ENCODE measurements around the gene ADPRM. TPM values are rescaled to one million over a fixed set of nuclear protein-coding genes. Genes with fewer than 3 reads are reported as not detected.

The ADPRM gene
- total RNA-seq, 1 experiment from 2014 or later: 5.1 TPM

DNA sequence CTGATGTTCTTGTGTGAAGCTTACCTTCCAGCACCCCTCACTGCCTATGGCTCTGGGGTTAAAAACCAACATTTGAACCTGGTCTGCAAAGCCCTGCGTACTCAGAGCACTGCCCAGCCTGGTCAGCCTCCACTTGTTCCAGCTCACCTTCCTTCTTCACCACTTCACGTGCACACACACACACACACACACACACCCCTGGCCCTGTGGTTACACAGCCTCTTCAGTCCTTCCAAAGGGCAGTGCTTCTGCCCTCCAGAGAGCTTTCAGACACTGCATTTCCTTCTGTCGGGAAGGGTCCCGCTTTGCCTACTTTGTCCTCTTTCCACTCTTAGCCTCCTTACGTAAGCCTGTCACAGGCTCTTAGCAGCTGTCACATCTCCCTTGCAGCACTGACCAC, 42.0 kb downstream of the ADPRM start:
- no peak overlapping the region for H4K8ac ChIP-seq (replicated peaks; ENCODE audit: insufficient read length, low read depth, low read length)
- DNase-seq: peak; percentile 26
- no peak overlapping the region for H3K9ac ChIP-seq (ENCODE audit: extremely low read depth, insufficient read length, low read length)
- H3K27me3 Mint-ChIP-seq (ENCODE audit: low read depth): no peaks in the 10 kb centered on the region; the same call in 1 of the 2 replicates
- no peaks in the 10 kb centered on the region for H3K23me2 ChIP-seq (ENCODE audit: insufficient read length, low read depth, low read length, poor library complexity, severe bottlenecking)
- no peaks in the 10 kb centered on the region for H4K20me1 ChIP-seq (ENCODE audit: control insufficient read depth, insufficient read depth, insufficient read length)
- H3K27me3 ChIP-seq (ENCODE audit: insufficient read depth, low read length): no peaks in the 10 kb centered on the region
- H3K4me3 Mint-ChIP-seq: no peak overlapping the region
- no peak overlapping the region for H3K18ac ChIP-seq (ENCODE audit: insufficient read length, low read depth, low read length)
- no peak overlapping the region for H2BK20ac ChIP-seq (ENCODE audit: low read depth, low read length, poor library complexity, severe bottlenecking)
- H3K4me1 ChIP-seq (ENCODE audit: insufficient read depth, low read length): no peaks in the 10 kb centered on the region; the same call in 1 of the 2 replicates
- TF ChIP-seq, protein P1, sequence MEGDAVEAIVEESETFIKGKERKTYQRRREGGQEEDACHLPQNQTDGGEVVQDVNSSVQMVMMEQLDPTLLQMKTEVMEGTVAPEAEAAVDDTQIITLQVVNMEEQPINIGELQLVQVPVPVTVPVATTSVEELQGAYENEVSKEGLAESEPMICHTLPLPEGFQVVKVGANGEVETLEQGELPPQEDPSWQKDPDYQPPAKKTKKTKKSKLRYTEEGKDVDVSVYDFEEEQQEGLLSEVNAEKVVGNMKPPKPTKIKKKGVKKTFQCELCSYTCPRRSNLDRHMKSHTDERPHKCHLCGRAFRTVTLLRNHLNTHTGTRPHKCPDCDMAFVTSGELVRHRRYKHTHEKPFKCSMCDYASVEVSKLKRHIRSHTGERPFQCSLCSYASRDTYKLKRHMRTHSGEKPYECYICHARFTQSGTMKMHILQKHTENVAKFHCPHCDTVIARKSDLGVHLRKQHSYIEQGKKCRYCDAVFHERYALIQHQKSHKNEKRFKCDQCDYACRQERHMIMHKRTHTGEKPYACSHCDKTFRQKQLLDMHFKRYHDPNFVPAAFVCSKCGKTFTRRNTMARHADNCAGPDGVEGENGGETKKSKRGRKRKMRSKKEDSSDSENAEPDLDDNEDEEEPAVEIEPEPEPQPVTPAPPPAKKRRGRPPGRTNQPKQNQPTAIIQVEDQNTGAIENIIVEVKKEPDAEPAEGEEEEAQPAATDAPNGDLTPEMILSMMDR (conservative IDR thresholded peaks at IDR 0.05): no peak
- H3K4ac ChIP-seq (ENCODE audit: low read depth, low read length): no peak overlapping the region
- peaks cover 2 to 13% of the 10 kb centered on the region in 2 experiments; a peak in 3 of 4 replicates for H3K4me1 Mint-ChIP-seq
- H2AFZ ChIP-seq (ENCODE audit: low read length): no peak overlapping the region
- peaks cover 0 to 1% (median 0%) of the 10 kb centered on the region in 3 experiments; a peak in 1 of 7 replicates for H3K36me3 Mint-ChIP-seq (ENCODE audit: insufficient read depth in 1 of 3, low read depth in 3 of 3)
- H3K4me2 ChIP-seq (ENCODE audit: insufficient read depth, insufficient read length, low read length): no peak overlapping the region
- H3K14ac ChIP-seq (ENCODE audit: insufficient read depth, low read length): no peak overlapping the region
- no peak overlapping the region for H2BK120ac ChIP-seq (ENCODE audit: low read depth, low read length, poor library complexity, severe bottlenecking)
- WGBS (ENCODE audit: extremely low coverage, insufficient read length, low lambda C conversion rate): no CpG with 5 or more reads among the region's 5 CpGs
- H3K27ac ChIP-seq (ENCODE audit: insufficient read length, low read depth, low read length): no peak overlapping the region
- no peak overlapping the region for H2BK5ac ChIP-seq (ENCODE audit: insufficient read length, low read length)
- H4K5ac ChIP-seq (ENCODE audit: insufficient read length, low read depth, low read length): no peak overlapping the region
- H3K23ac ChIP-seq (ENCODE audit: insufficient read length, low read depth, low read length): no peak overlapping the region
- H3K9me3 Mint-ChIP-seq: no peaks in the 10 kb centered on the region
- no peak overlapping the region for H3T11ph ChIP-seq (ENCODE audit: low read length)
- H3K79me2 ChIP-seq (ENCODE audit: insufficient read depth, low read length): no peaks in the 10 kb centered on the region
- H3K9me3 ChIP-seq (ENCODE audit: control insufficient read depth, low read depth, low read length): no peaks in the 10 kb centered on the region
- H2BK15ac ChIP-seq (ENCODE audit: low read depth, low read length): no peak overlapping the region
- H2AK5ac ChIP-seq (ENCODE audit: insufficient read length, low read length): no peak overlapping the region
- H3K79me1 ChIP-seq (ENCODE audit: insufficient read depth, low read depth, low read length, poor library complexity, severe bottlenecking): no peaks in the 10 kb centered on the region
- H3K56ac ChIP-seq (ENCODE audit: insufficient read length, low read depth, low read length): no peak overlapping the region
- H3K27ac Mint-ChIP-seq: peak overlapping the region in 1 of 3 experiments; percentile 42; a peak in 1 of 7 replicates
- H4K91ac ChIP-seq (ENCODE audit: insufficient read length, low read depth, low read length): no peak overlapping the region
- no peak overlapping the region for H2BK12ac ChIP-seq (ENCODE audit: insufficient read length, low read depth, low read length)
